G401.6 (cell line): ENCODE results near the gene RBM45.

Experiments used
- FAIRE-seq: peaks from 2 replicates; lab custom pipeline; 2012; peaks lifted over from hg19 to GRCh38; lab: Jason Lieb, UNC

RBM45 gene

GRCh38 chr2:178160601-178161000 lies 48.4 kb downstream of the RBM45 start:
- no peak for FAIRE-seq

- FAIRE-seq, result no peak
Measured at GRCh38 chr2:178163395-178163794, 51.2 kb downstream of the RBM45 start.

GRCh38 chr2:178163911-178164310 lies 51.7 kb downstream of the RBM45 start:
- FAIRE-seq, result no peak

GRCh38 chr2:178173657-178174056 lies 61.4 kb downstream of the RBM45 start:
- no peak for FAIRE-seq

- no peak for FAIRE-seq
Measured at GRCh38 chr2:178177066-178177679, 64.9 kb downstream of the RBM45 start.
